LHCN-M2 (cell line): ENCODE measurements around the gene CDC7. TPM values are rescaled to one million over a fixed set of nuclear protein-coding genes. Genes with fewer than 3 reads are reported as not detected.

Source experiments
- DNase-seq: peaks from one replicate; pipeline ENCODE4 v3.0.0-alpha.2; 2012; ENCODE audit warnings: low read depth
- total RNA-seq: library from RNA; depleted of rRNA; stranded (reverse); fragments of >200 nt; gene quantifications from 2 replicates; pipeline ENCODE4 v1.2.3, GENCODE V29; 2014

CDC7 gene
- total RNA-seq, 1 experiment from 2014 or later: 14.5 TPM

DNA sequence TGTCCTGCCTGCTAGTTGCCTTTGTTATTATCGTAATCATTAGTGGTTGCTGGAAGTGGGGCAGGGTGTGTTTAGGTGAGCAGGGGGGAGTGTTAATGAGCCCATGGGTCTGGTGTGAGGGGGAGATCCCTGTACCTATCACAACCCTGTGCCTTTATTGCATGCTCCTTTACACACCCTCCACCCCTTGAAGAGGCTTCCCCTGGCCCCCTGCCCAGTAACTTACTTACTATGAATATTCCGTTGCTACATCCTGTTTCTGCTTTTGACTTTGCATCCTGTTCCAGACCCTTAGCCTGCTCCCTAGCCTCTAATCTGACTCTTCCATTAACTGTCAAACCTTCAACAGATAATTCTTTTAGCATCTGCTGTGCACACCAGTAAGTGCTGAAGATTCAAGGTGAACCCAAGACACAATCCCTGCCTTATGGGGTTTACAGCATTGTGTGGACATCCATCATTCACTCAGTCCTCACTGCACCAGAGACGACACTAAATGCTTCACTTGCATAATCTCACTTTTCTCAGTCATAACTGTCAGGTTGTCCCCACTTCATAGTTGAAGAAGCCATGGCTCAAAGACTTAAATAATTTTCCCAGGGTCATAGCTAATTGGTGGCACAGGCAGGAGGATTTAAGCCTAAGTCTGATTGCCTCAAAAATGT is 47.9 kb downstream of the CDC7 start:
- no peak for DNase-seq

DNA sequence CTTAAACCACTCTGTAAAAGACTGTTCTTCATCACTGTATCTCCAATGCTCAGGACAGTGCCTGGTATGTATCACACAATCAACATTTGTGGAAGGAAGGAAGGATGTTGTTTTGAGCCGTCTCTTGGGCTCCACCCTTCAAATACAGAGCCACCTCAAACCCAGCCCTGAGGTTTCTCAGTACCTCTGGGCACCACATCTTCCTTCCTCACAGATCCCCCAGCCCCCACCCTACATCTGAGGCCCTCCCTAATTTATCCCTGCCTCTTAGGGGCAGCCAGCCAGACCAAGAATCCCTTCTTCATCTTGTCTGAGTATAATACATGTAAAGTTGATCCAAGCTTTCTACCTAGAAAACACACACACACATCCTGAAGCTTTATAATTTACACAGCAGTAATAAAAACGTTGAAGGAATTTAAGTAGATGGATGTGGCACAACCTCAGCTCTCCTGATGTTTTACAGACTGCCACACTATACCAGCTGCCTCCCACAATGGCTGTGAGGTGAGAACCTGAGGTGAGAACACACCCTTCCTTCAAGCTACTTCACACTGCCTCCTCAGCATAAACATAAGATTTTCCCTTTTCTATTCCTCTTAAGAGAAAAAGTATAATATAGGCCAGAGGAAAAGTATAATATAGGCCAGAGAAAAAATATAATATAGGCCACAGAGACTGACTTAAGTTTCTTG is 48.5 kb downstream of the CDC7 start:
- no peak for DNase-seq

DNA sequence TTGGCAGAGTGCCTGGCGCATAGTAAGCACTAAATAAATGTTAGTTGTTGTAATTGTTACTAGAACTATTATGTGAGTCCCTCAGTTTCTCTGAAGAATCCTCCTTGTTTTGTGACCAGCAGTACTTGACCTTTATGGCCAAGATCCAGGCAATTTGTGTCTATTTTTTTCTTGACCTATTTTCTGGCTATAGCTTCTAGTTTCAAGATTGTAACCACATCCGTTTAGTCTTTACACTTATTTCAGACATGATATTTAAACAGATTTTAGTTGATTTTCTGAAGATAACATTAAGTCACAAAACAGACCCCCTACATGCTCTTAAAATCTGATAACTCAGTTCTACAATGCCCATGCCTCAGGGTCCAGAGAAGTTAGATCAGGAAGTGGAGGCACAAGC is 50.3 kb downstream of the CDC7 start:
- no peak for DNase-seq

DNA sequence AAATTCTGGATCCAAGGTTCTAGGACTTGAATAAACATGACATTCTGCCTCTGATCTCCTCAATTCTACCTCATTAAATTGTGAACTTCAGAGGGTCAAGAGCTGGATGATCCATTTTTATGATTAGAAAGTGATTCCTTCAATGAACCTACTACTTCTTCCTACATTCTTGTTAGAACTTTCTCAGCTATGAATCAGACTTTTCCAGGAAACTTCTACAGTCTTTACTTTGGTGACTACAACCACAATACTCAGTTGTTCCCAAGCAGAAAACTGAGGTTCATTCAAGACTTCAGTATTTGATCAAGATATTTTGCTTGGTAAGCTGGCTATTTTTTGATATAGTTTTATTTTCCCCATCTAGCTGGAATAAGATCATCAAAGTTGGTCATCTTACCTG is 51.4 kb downstream of the CDC7 start:
- no peak for DNase-seq

DNA sequence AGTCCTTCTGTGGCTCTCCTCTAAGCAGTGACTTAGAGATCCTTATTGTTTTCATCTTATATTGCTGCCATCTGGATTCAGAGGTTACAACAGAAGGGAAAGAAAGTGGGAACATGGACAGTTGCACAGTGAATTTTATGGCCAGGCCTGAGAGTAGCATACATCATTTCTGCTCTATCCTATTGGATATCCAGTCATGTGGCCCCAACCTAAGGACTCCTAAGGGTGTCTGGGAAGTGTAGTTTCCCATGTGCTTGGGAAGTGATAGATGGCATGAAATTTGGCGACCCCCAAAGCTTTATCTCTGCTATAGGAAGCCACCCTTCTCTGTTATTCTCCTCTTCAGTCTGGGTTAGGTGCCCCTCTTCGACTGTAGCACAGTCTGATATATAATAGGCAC is 51.9 kb downstream of the CDC7 start:
- no peak for DNase-seq

DNA sequence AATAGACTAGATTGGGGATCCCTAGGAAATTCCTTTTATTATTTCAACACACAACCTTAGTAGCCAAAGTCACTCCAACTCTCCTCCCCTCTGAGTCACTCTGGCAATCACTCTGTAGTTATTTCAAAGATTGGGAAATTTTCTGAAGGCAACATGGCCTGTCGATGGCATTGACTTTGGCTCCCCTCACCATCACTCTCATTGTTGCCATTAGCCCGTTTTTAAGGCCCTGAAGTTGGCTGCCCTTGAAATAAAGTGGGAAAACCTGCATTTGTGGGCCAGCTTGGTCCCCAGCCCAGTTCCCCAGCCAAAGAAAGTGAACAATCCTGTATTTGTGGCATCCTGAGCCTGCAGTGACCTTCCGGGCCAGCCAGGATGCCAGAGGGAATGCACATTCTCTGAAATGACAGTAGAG is 52.5 kb downstream of the CDC7 start:
- DNase-seq: peak; percentile 54

DNA sequence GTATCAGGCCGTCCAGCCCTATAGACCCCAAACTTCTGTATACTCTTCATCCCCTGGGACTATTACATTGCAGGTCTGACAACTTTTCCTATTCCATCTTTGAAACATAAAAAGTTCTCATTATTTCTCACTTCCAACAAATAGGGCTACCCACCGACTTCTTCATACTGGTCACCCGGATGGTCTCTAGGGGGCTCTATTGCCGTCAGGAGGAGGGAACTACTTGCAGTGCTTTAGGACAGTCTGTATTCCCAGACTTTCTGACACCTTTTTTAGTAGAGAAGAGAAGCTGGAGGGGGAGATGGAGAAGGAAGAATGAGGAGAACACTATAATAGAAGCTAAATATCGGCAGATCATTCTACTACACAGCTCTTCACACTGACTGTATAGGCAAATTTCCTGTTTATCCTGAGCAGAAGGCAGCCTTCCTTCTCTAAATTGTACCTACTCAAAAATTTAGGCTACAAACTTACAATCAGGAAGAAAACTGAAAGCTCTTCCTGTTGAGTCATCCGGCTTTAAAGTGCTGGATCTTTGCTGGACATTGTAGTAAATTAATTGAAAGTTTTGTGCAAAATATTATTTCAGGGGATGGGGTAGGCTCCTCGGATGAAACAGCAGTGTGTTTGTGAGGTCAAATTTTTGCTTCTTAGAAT is 54.6 kb downstream of the CDC7 start:
- DNase-seq: peak; percentile 42

DNA sequence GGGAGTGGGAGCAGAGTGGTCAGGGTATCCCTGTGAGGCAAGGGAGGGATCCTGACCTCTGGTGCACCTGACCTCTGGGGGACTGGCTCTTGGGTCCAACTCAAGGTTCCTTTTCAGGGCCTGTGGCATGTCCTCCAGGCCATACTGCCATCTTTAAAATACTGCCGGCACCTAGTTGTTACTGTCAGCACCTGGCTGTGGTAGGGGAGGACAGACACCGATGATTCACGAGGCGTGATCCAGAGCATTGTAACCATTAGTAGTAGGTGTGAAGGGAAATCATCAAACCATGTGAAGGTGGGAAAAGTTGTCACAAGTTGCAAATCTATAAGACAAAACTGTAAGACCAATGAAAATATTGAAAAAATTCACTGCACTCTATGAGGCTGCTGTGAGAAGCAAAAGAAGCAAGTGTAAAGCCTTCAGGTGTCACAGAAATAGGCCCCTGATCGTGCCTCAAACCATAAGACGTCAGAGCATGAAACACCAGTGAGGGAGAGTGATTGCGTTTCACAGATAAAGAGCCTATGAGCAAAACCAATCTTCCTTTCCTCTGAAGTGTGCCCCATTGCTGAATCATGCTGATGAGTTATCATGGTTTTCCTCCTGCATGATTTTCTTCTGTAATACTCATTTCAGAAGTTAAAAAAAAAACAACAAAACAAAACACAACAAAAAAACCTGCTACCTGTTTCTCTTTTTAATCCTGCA is 55.3 kb downstream of the CDC7 start:
- peak; percentile 56 for DNase-seq

DNA sequence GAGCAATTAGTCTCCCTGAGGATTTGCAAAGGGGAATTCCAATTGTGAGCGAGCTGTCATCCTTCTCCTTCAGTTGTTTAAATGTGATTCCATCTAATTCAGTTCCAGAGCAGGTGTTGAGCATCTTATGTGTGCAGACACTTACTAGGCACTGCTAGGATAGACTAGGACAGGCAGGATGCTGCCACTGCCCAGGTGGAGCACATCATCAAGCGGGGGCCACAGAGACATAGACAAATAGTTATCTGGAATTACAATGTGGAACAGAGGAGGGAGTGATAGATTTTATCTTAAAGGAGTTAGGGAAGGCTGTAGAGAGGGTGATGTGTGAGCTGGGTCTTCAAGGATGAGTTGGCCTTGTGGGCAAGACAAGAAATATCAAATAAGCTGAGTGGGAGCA is 55.9 kb downstream of the CDC7 start:
- no peak for DNase-seq

DNA sequence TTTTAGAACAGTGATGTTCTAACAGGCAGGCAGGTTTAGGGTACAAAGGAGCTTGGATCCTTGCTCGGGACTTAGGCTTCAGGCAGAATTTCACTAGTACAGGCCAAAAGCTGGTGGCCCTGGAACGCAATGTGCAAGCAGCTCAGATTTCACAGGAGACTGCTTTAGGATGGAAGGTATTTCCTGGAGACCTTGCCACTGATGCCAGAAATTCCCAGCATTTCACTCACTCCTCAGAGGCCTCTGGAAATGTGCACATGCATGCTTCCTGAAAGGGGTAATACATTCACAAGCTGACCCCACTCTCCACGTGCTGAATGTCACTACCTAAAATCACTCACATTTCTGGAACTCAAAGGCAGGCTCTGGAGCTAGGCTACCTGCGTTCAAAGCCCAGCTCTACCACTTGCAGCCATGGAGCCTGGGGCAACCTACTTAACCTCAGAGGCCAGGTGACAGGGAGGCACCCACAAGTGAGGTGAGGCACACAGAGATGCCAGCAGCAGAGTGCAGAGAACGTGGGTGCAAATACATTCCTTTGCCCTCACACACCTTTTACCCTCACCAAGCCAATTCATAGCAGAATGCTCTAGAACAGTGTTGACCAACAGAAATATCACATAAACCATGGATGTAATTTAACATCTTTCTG is 56.5 kb downstream of the CDC7 start:
- no peak for DNase-seq

DNA sequence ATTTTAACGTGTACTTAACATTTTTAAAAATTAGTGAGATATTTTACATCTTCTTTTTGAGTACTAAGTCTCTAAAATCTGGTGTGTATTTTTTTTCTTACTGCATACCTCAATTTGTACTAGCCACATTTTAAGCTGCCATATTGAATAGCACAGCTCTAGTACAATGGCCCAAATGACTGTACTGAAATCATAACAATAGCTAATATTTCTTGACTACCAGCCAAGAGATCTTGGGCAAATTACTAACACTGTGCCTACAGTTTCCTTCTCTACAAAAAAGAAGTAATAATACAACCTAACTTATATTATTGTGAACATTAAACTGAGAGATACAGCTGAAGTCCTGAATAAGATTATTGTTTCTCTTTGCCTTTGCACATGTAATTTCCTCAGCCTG is 57.2 kb downstream of the CDC7 start:
- DNase-seq: no peak

DNA sequence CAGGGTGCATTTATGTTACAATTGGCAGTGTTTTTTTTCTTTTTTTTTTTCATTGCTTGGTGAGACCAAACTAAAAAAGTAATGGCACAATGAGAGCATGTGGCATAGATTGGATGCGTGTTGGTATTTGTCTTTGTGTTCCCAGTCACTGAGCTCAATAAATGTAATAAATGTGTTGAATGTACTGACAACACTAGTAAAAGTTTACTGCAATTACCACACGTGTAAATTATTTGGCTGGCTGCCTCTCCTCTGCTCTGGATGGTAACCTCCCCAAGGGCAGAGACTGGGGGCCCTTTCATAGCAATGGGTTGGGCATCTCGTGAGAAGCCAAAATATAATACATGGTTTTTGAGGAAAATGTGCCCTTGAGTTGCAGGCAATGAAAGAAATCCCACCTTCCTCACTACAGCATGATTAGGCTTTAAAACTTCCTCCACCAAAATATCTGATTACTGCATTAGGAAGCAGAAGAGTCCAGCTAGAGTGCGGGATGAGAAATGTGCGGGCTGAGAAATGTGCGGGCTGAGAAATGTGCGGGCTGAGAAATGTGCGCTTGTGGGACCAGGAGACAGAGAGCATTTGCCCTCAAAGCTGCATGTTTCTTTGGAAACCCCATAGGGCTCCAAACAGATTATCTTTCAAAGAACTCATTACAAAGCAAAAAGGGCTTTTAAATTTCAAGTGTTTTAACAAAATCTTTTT is 58.5 kb downstream of the CDC7 start:
- DNase-seq: no peak

DNA sequence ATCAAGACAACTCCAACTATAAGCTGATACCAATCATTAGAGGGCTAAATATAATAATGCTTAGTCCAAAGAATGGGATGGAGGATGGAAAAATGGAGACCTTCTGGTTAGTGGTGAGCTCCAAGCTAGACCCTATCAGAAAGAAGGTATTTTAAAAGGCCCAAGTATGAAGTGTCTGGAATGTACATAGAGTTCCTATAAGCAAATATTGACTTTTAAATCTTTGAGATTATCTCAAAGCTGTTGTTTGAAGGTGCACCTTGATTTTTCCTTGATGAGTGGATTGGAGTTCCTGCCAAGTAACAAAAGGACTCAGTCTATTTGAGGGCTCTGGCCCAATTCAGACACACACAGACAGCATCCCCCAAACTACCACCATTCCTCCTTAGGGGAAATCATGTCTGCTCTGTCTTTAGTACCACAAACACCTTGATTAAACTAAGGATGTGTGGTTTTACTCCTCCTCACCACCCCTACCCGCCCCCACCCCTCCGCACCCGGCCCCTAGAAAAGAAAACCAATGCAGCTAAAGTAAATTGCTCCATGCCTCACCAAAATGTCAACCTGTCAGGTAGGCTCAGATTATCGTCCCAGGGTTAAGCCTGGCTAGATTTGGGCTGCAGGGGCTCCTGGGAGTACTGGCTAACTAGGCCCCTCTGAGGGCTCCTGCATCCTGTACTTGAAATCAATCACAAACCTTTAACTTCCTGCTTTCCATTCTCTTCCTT is 59.4 kb downstream of the CDC7 start:
- DNase-seq: no peak

DNA sequence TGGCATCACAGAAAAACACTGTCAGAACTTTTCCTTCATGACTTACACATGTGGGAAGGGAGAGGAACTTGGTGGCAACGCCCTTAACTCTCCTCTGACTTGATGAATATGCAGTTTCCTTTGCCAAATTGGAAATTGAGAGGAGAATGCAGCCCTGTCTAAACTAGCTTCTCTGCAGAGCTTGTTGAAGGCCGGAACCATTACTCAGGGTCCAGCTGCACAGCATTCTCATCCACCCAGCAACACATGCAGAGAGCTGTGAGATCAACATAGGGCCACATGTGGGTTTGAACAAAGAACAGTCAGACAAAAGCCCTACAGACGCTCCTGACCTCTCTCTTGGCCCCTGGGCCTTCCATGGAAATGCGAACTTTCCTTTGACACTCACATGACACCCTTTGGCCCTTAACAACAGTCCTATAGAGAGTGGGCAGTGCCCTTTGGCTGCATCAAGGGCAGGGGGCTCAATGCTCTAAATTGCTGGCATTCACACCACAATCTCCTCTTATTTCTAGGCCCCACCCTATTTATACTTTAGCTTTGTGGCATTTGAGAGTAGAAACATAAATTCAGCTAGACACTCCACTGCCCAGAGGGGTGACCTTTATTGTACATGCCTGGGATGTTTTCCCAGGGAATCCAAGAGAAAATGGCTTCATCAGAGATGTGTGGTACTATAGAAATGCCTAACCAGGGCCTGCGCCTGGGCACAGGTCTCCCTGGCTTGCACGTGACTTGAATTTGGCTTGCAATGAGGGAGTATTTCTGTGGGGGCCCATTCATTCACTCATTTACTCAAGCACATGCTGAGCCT is 64.4 kb downstream of the CDC7 start:
- DNase-seq: no peak

DNA sequence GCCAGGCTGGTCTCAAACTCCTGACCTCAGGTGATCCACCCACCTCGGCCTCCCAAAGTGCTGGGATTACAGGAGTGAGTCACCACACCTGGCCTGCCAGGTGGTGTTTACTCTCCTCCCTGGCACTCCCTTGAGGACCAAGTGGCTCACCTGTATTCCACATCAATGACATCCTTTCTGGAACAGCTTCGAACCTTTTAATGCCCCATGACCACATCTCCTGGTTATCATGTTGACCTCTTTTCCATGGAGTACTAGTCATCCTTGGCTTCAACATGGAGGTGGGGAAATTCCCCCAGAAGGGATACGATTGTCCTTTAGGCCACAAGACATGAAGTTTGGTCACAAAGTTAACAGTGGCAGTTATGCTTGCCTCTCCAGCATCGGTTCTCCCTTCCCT is 66.9 kb downstream of the CDC7 start:
- DNase-seq: no peak

DNA sequence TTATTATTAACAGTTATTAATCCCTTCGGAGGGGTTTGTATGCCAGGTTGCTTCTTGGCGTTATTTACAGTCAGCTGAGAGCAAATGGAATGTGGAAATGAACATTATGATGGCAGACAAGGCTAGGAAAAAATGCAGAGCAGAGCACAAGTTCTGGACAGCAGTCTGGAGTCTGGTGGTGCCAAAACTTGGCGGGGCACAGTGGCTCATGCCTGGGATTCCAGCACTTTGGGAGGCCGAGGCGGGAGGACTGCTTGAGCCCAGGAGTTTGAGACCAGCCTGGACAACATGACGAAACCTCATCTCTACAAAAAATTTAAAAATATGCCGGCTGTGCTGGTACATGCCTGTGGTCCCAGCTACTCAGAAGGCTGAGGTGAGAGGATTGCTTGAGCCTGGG is 67.6 kb downstream of the CDC7 start:
- DNase-seq: no peak

DNA sequence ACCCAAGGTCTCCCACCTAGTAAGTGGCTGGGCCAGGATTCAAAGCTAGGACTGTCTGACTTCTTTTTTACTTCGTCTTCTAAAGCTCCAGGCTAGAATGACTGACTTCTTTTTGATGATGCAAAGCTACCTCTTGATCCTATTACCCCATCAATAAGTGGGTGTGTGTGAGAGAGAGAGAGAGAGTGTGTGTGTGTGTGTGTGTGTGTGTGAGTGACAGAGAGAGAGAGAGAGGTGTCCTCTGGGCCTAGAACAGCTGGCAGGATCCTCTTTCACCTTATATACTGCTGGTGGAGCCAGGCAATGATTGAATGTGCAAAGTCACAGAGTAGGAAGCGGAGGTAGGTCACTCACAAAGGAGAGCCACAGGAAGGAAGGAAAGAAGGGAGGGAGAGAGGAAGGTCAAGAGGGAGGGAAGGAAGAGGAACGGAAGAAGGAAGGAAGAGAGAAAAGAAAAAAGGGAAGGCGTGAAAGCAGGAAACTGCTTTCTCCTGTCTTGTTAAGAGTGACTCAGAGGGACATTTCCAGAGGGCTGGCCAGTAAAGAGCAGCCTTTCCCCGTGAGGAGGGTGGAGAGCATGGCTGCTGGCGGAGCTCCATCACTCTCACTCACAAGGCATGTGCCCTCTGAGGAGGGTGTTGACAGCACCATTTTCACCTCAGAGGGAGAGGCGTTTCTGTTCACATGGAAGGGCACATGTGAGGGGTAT is 68.9 kb downstream of the CDC7 start:
- peak; percentile 86 for DNase-seq

DNA sequence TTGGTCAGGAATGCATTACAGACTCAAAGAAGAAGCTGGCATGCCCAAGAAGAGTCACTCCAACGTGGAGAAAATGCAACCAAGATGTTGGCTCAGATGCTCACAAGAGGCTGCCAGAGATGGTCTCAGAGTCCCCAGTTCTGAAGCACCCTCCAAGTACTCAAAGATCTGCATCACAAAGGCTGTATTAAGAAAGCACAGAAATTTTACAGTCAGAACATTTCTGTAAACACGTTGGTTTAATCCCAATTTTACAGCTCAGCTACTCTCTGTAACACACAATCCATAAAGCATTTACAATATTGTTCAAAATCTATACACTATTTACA is 69.4 kb downstream of the CDC7 start:
- no peak for DNase-seq

DNA sequence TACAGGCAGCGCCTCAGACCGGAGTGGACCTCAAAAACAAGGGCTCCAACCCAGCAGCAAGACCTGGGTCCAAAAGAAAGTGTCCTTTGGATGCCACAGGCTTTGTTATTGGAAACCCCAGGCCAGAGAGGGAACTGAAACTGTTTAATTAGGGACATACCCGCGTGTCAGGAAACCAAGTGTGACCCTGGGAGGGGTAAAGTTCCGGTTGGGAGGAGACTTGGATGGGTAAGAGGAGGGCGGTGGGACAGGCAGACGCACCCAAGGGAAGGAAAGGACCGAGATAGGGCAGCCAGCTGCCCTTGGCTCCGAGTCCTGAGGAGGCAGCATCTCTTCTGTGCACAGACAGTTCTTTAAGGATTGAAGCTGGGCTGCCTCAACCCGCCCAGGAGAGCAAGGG is 71.4 kb downstream of the CDC7 start:
- DNase-seq: no peak
